Thoracic aorta (tissue), 2 donors: Measurements from ENCODE around the gene SRGAP1. TPM values are rescaled to one million over a fixed set of nuclear protein-coding genes. Genes with fewer than 3 reads are reported as not detected.
A peak's percentile ranks its signal among the peaks of the same experiment; 100 is the strongest.

Source experiments
- ATAC-seq: fragments of 150-250 bp; one replicate; pipeline ENCODE4 v1.8.0; 2017; ENCODE audit warnings: low read depth; ENCODE audit not compliant: insufficient number of reproducible peaks, low FRiP score
- DNase-seq: peaks from one replicate; pipeline ENCODE4 v3.0.0-alpha.2; 2020; ENCODE audit warnings: low spot score
- H3K27ac ChIP-seq, 2 donors: fragments of 200-600 bp; sonication (generic); 1 replicate in 1 of 2; 2 replicates in 1 of 2; pipeline ENCODE4 v1.5.1; 2016; ENCODE audit warnings: mild to moderate bottlenecking in 2 of 2, moderate library complexity in 2 of 2
- H3K27me3 ChIP-seq: fragments of 200-600 bp; sonication (generic); replicated peaks from 2 replicates; pipeline ENCODE4 v1.6.0; 2016; ENCODE audit warnings: mild to moderate bottlenecking; ENCODE audit not compliant: insufficient read depth
- H3K36me3 ChIP-seq: fragments of 200-600 bp; sonication (generic); one replicate; pipeline ENCODE4 v1.5.1; 2016
- H3K4me1 ChIP-seq, 2 donors: fragments of 200-600 bp; sonication (generic); 1 replicate in 1 of 2; 2 replicates in 1 of 2; pipeline versions ENCODE4 v1.5.1 to v1.6.0; 2016; ENCODE audit warnings: low read depth in 2 of 2, mild to moderate bottlenecking in 1 of 2; ENCODE audit not compliant: control insufficient read depth in 1 of 2
- H3K4me3 ChIP-seq: fragments of 200-600 bp; sonication (generic); 2 replicates; pipeline ENCODE4 v1.5.1; 2016; ENCODE audit warnings: mild to moderate bottlenecking
- H3K9me3 ChIP-seq: fragments of 200-600 bp; sonication (generic); 2 replicates; pipeline ENCODE4 v1.5.1; 2016
- total RNA-seq, 2 donors: library from RNA; depleted of rRNA; stranded (reverse); fragments of >200 nt; gene quantifications; one replicate each; pipeline versions ENCODE4 v1.1.0 to v1.2.3, GENCODE V29; 2016
- TF ChIP-seq, protein P1 (sequence below): fragments of 200-600 bp; sonication (generic); IDR thresholded peaks from one replicate; pipeline ENCODE4 v1.5.1; 2019; ENCODE audit warnings: antibody characterized with exemption

SRGAP1 gene
- total RNA-seq, 2 donors from 2014 or later = 7.9 to 24.1 TPM

DNA sequence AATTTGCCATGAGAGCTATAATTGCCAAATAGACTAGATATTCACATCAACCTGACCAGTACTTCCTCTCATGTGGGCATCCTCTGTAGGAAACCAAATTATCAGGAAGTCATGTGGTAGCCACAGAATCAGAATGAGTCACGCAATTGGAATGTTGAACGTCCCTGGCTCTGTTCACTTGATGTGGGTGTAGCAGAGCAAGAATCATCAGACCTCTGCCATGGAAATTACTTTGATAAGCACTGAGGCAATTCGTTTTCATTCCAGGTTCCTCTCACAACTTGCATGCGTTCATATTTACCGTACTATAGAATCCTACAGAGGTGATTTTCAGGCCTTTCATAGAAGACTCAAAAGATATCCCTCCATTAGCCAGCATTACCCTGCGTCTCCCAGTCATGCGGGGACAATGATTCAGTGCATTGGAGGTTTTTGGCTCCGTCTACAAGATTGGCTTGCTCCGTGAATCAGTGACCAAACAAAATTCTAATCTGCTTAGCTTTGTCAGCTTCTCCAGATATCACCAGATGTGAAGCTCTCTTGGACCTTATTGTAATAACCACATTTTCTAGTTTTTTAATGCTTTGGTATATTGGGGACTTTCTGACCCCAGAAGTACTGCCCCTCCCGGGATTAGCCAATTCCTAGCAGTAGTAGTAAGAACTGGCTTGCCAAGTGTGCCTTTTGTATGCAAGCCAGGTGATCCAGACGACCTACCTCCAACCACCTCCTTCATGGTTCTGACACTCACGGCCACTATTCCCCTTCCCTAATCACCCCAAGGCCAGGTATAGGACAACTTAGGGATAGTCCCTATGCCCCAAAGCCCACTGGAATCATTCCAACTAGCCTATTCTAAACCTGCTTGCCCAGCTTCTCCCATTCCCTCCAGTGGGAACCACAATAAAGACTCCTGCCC lies 244.2 kb downstream of the SRGAP1 start:
- no peak for DNase-seq
- Histone ChIP-seq H3K4me1 (peaks cover 4 to 21% of the 10 kb centered on the region in 2 donors), H3K4me3 (peak overlapping the region; percentile 41), H3K9me3 (no peaks in the 10 kb centered on the region), H3K36me3 (no peaks in the 10 kb centered on the region), H3K27ac (peak overlapping the region; percentile 24 to 37), H3K27me3 (no peaks in the 10 kb centered on the region)
- TF ChIP-seq, protein P1, sequence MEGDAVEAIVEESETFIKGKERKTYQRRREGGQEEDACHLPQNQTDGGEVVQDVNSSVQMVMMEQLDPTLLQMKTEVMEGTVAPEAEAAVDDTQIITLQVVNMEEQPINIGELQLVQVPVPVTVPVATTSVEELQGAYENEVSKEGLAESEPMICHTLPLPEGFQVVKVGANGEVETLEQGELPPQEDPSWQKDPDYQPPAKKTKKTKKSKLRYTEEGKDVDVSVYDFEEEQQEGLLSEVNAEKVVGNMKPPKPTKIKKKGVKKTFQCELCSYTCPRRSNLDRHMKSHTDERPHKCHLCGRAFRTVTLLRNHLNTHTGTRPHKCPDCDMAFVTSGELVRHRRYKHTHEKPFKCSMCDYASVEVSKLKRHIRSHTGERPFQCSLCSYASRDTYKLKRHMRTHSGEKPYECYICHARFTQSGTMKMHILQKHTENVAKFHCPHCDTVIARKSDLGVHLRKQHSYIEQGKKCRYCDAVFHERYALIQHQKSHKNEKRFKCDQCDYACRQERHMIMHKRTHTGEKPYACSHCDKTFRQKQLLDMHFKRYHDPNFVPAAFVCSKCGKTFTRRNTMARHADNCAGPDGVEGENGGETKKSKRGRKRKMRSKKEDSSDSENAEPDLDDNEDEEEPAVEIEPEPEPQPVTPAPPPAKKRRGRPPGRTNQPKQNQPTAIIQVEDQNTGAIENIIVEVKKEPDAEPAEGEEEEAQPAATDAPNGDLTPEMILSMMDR = no peak
- peak; percentile 72 for ATAC-seq

DNA sequence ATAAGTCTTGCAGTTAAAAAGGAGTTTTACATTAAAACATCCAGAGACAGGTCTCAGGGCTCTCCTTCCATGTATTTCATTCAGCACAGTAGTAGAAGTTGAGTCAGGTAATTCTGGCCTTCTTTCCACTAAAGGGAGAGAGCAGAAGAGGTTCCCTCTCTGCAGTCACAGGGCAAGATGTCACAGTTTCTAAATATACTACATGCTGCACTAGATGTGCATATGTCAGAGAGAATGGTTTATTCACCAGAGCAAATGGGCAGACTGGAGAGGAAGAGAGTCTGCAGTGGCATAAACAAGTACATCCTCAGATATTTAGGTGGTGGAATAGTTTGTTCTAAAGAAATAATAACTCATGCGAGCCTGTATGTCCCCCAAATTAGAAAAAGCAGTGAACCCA lies 245.5 kb downstream of the SRGAP1 start:
- H3K36me3 ChIP-seq = no peaks in the 10 kb centered on the region
- peaks cover 4 to 17% of the 10 kb centered on the region in 2 donors for H3K4me1 ChIP-seq
- DNase-seq (no peak), ATAC-seq (no peak)
- H3K27me3 ChIP-seq = no peaks in the 10 kb centered on the region
- H3K27ac ChIP-seq = no peak overlapping the region
- TF ChIP-seq, protein P1 = no peak
- no peaks in the 10 kb centered on the region for H3K9me3 ChIP-seq
- no peak overlapping the region for H3K4me3 ChIP-seq

DNA sequence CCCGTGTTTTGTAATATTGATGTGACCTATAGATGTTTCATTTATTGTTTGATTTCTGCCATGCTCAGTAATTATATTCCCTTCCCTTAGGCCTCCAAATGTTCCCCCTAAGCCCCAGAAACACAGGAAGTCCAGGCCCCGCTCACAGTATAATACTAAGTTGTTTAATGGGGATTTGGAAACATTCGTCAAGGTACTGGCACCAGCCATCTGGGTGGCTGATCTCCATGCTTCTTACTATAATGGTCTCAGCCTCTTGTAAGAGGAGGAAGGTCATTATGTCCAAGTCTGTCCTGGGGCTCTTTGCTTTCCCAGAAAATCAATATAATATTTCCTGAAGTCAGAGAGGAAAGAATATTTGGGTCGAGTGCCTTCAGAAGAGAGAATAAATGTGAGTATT lies 246.7 kb downstream of the SRGAP1 start:
- TF ChIP-seq, protein P1 = no peak
- H3K27me3 ChIP-seq = no peaks in the 10 kb centered on the region
- no peaks in the 10 kb centered on the region for H3K36me3 ChIP-seq
- no peak overlapping the region for H3K4me3 ChIP-seq
- no peak for DNase-seq
- peaks cover 4 to 17% of the 10 kb centered on the region in 2 donors for H3K4me1 ChIP-seq
- no peak overlapping the region for H3K27ac ChIP-seq
- no peak for ATAC-seq
- H3K9me3 ChIP-seq = no peaks in the 10 kb centered on the region

DNA sequence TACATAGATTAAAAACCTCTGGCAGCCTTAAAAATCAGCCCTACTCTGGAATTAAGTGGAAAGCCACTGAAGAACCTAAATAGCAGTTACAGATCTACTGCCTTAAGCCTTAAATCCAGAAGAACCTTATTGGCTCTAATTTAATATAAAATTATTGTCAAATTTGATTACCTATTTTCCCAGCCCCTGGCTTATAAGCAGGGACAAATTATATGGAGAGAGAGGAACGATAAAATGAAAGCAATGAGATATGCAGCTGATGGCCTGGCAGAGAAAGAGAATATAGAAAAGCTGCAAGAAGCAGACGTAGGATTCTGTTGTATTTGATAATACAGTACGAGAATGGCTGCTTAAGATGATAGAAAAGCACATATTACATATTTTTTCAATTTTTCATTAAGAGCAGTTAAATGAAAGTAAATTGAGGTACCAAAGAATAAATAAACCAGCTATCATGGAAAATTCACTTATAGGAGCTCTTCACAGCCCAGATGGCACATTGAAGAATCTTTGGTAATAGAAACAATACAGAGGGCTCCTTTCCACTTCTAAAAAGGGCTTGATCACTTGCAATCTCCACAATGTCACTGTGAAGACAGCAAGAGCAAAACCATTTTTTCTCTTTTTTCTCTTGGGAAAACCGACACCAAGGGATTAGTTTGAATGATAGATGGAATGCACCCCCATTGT lies 248.2 kb downstream of the SRGAP1 start:
- H3K9me3 ChIP-seq = no peaks in the 10 kb centered on the region

More for the DNA sequence above, 248.2 kb downstream of the SRGAP1 start:
- no peaks in the 10 kb centered on the region for H3K36me3 ChIP-seq
- H3K27me3 ChIP-seq = no peaks in the 10 kb centered on the region
- DNase-seq = no peak
- no peak overlapping the region for H3K27ac ChIP-seq
- no peak for ATAC-seq
- peaks cover 4 to 17% of the 10 kb centered on the region in 2 donors for H3K4me1 ChIP-seq
- H3K4me3 ChIP-seq = no peak overlapping the region
- TF ChIP-seq, protein P1 = no peak
